K562 (cell line): ENCODE results near the gene RUVBL1. TPM values are rescaled to one million over a fixed set of nuclear protein-coding genes. Genes with fewer than 3 reads are reported as not detected.

ENCODE experiments used
- DACH1 ChIP-seq: fragments of 450-650 bp; IDR thresholded peaks from 2 replicates; pipeline ENCODE4 v1.6.1; 2018; ENCODE audit not compliant: partially characterized antibody
- ELF2 ChIP-seq: fragments of 250-450 bp; sonication (Bioruptor Pico); IDR thresholded peaks from 2 replicates; pipeline ENCODE4 v1.5.0; 2021; ENCODE audit warnings: mild to moderate bottlenecking
- HNRNPL ChIP-seq: fragments of 200-400 bp; formaldehyde crosslinking; IDR thresholded peaks from 2 replicates; pipeline ENCODE4 v1.6.1; 2017; ENCODE audit warnings: low read depth, mild to moderate bottlenecking, low read length
- HOMEZ ChIP-seq: fragments of 250-450 bp; sonication (Bioruptor Pico); IDR thresholded peaks from 2 replicates; pipeline ENCODE4 v1.4.0; 2020; ENCODE audit warnings: mild to moderate bottlenecking, moderate library complexity
- MYC ChIP-seq, 2 experiments: fragments of 250-450 bp in 1 of 2; sonication (Bioruptor Pico) in 1 of 2; IDR thresholded peaks; 2 replicates each; pipeline versions ENCODE4 v1.5.1 to v1.6.1; 2012 to 2021; ENCODE audit warnings: low read depth in 2 of 2, borderline replicate concordance in 1 of 2, improper control_type of control experiment in 1 of 2, low read length in 1 of 2, mild to moderate bottlenecking in 1 of 2, moderate library complexity in 1 of 2
- RAD21 ChIP-seq, 2 experiments: fragments of 250-450 bp in 1 of 2; fragments of 450-650 bp in 1 of 2; sonication (Bioruptor Pico) in 1 of 2; formaldehyde crosslinking in 1 of 2; IDR thresholded peaks in 1 of 2; conservative IDR thresholded peaks in 1 of 2; 2 replicates each; pipeline versions ENCODE4 v1.4.0 to v1.8.0; 2020 to 2022; ENCODE audit warnings: mild to moderate bottlenecking in 2 of 2, moderate library complexity in 1 of 2
- REST ChIP-seq, 2 experiments: fragments of 450-650 bp; formaldehyde crosslinking in 1 of 2; IDR thresholded peaks; 2 replicates each; pipeline versions ENCODE4 v1.4.0 to v1.6.1; 2014 to 2020; ENCODE audit warnings: mild to moderate bottlenecking in 2 of 2, borderline replicate concordance in 1 of 2, low read depth in 1 of 2
- STAT5B ChIP-seq: fragments of 250-450 bp; sonication (Bioruptor Pico); IDR thresholded peaks from 2 replicates; pipeline ENCODE4 v1.8.0; 2021; ENCODE audit warnings: mild to moderate bottlenecking, inconsistent platforms
- ZBTB26 ChIP-seq: fragments of 450-650 bp; formaldehyde crosslinking; IDR thresholded peaks from 2 replicates; pipeline ENCODE4 v1.4.0; 2022; ENCODE audit warnings: missing genetic modification characterization
- ZNF175 ChIP-seq: fragments of 200-800 bp; sonication (Bioruptor generic); IDR thresholded peaks from 2 replicates; pipeline ENCODE4 v1.6.1; 2016; ENCODE audit warnings: low read depth, mild to moderate bottlenecking, missing genetic modification characterization, missing compliant biosample characterization
- ZNF431 ChIP-seq: sonication (generic); formaldehyde crosslinking; IDR thresholded peaks from 2 replicates; pipeline ENCODE4 v1.8.0; 2022; ENCODE audit warnings: mild to moderate bottlenecking, missing genetic modification reagents
- polyA plus RNA-seq, 8 experiments: library from polyadenylated mRNA; depleted of rRNA in 4 of 8; stranded (reverse) in 5 of 8; unstranded in 3 of 8; fragments of >200 nt; fragmentation: Nextera tagmentation in 2 of 8; fragmentation: Illumina TruSeq in 1 of 8; extraction: Ambion mirVana in 2 of 8; extraction: Trizol in 1 of 8; gene quantifications; 2 replicates each; pipeline versions ENCODE4 v1.2.1 to v1.2.3, GENCODE V29; 2011 to 2014; ENCODE audit warnings: inconsistent platforms in 1 of 8, missing spikeins in 1 of 8
- total RNA-seq, 7 experiments: library from RNA; depleted of rRNA in 6 of 7; stranded (reverse); fragments of >200 nt in 6 of 7; fragmentation: Illumina TruSeq in 2 of 7; extraction: Trizol in 2 of 7; gene quantifications; 2 replicates each; pipeline versions ENCODE4 v1.2.1 to v1.2.3, GENCODE V29; 2011 to 2021; ENCODE audit warnings: low replicate concordance in 1 of 7

Gene RUVBL1
- total and polyA plus RNA-seq, 9 of the 15 experiments (the other 6 are each of a cell fraction or from before 2014, with no cell fraction given), result 20.7 to 147 (median 113) TPM

GRCh38 chr3:128075522-128076482, 47.8 kb downstream of the RUVBL1 start (continued):
- peak; percentile 70 to 78 for TF ChIP-seq RAD21 (CRISPR knock-in tag; conservative IDR thresholded peaks at IDR 0.05 in 1 of 2, IDR thresholded peaks at IDR 0.05 in 1 of 2)
- peak; percentile 63; the same call in 1 of the 2 replicates for TF ChIP-seq REST (IDR thresholded peaks at IDR 0.05; ENCODE audit: borderline replicate concordance)
- 0 out of 2 replicates have a peak, but pooled peaks have one; percentile 35 for TF ChIP-seq REST (CRISPR knock-in tag; IDR thresholded peaks at IDR 0.05; ENCODE audit: low read depth)
- no peak for TF ChIP-seq HNRNPL
- no peak for TF ChIP-seq DACH1
- no peak for TF ChIP-seq HOMEZ (CRISPR knock-in tag)
- no peak for TF ChIP-seq STAT5B (CRISPR knock-in tag)
- TF ChIP-seq MYC (IDR thresholded peaks at IDR 0.05; ENCODE audit: low read depth, low read length), result peak; percentile 78
- no peak for TF ChIP-seq MYC (CRISPR knock-in tag; IDR thresholded peaks at IDR 0.05; ENCODE audit: borderline replicate concordance, low read depth)
- 0 out of 2 replicates have a peak, but pooled peaks have one; percentile 29 for TF ChIP-seq ELF2 (CRISPR knock-in tag)
- TF ChIP-seq ZNF175 (CRISPR knock-in tag), result no peak
- no peak for TF ChIP-seq ZBTB26 (CRISPR knock-in tag)
- TF ChIP-seq ZNF431 (CRISPR knock-in tag), result no peak
